Measurements from ENCODE around the gene ZNF576.

GRCh38 chr19:43562698-43563241 lies 33.6 kb upstream of the ZNF576 start:
- TF ChIP-seq ELF4 (IDR thresholded peaks at IDR 0.05) (no peak), SUZ12 (IDR thresholded peaks at IDR 0.05) (no peak), FOXK2 (IDR thresholded peaks at IDR 0.05) (no peak)
